Hindlimb muscle (tissue), 1 donor: ENCODE data around the gene KLF8. TPM values are rescaled to one million over a fixed set of nuclear protein-coding genes. Genes with fewer than 3 reads are reported as not detected.

Source experiments
- DNase-seq: peaks from one replicate; pipeline ENCODE4 v3.0.0-alpha.2; 2013
- polyA plus RNA-seq: library from polyadenylated mRNA; unstranded; fragments of 120-200 nt; gene quantifications from one replicate; pipeline ENCODE4 v1.2.1, GENCODE V29; 2013; ENCODE audit not compliant: insufficient read length

Gene KLF8
- polyA plus RNA-seq, 1 donor: 6.5 TPM

DNA sequence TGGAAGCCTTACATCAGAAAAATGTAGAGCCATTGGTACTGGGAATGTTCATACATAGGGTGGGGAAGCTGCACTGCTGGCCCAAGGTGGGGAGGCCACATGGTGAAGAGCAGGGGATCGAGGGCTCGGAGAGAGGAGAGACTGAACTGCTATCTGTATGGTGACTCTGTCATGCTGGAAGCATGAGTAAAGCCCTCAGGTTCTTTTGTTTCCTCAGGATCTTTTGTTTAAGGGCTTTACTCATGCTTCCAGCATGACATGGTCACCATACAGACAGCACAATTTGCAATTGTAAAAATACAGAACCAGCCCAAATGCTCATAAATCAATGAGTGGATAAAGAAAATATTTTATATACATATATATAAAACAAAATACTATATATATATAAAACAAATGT lies 78.4 kb downstream of the KLF8 start:
- DNase-seq: no peak

DNA sequence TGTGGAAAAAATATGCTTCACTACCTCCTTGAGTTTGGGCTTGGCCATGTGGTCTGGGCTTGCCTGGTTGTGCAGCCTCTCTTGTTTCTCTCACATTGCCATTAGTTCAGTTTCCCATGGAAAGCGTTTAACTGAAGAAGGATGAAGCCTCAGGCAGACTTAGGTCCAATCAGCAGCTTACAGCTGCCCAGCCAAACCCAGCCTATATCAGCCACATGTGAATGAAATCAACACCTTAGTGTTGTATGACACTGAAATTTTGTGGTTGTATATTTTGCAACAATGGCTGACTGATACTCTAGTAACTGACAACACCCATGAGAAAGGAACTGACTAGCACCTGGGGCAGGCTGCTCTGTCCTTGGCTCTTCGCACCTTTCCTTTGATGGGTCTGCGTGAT lies 81.2 kb downstream of the KLF8 start:
- DNase-seq: no peak

DNA sequence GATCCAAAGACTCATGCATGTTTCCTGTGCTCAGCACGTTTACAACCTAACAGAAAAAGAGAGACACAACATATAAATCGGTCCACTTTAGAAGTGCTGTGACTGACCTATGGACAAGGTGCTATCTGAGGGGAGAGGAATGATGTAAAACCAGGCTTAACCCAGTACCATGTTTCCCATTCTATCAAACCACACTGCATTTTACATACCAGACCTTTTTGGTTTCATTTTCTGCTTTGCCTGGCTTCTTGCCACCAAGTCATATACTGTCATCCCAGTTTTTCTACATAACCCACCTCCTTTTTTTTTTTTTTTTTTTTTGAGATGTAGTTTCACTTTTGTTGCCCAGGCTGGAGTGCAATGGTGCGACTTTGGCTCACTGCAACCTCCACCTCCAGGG lies 82.2 kb downstream of the KLF8 start:
- DNase-seq: no peak

DNA sequence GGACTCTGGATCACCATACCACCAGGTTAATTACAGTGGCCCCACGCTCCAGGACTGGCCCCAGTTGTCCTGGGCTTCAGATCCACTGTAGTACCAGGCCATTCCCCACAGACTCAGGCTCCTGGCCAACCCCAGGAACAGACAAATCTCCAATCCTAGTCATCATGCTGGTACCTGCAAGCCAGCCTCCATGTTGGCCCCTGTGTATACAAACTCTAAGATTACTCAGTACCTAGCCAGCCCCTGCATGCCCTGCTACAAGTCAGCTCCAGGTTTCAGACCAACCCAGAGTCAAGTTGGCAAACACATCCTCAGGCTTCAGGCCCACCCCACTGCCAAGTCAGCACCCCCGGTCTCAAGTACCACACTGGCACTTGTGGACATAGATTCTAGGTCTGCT lies 85.9 kb downstream of the KLF8 start:
- no peak for DNase-seq

GRCh38 chrX:56319165-56319564 lies 87.0 kb downstream of the KLF8 start:
- DNase-seq: no peak
